ENCODE results near the gene UBL3. TPM values are rescaled to one million over a fixed set of nuclear protein-coding genes. Genes with fewer than 3 reads are reported as not detected.

The UBL3 gene
- total RNA-seq, 4 donors from 2014 or later = 52.9 to 78.2 (median 58.9) TPM

- intact Hi-C loops (cut with DNase I; ENCODE audit: low total_unique reads) = no loop called here
- TF ChIP-seq CTCF (IDR thresholded peaks at IDR 0.05) = no peak
- TF ChIP-seq POLR2A (IDR thresholded peaks at IDR 0.05) = no peak
- DNase-seq (ENCODE audit: low spot score in 2 of 2) = no peak
- 79 to 84% methylated on average over 6 of the region's 6 CpGs for WGBS, 2 donors
- H3K4me3 ChIP-seq (ENCODE audit: low read depth, poor library complexity, severe bottlenecking) = no peak overlapping the region
Measured at GRCh38 chr13:29883941-29884518, 33.6 kb upstream of the UBL3 start.

- intact Hi-C loops (cut with DNase I; ENCODE audit: low total_unique reads) = no loop called here
- H3K4me3 ChIP-seq (ENCODE audit: low read depth, poor library complexity, severe bottlenecking) = no peak overlapping the region
- 0% methylated on average over 1 of the region's 1 CpG for WGBS, 2 donors
- DNase-seq (ENCODE audit: low spot score in 2 of 2) = no peak
- TF ChIP-seq POLR2A (IDR thresholded peaks at IDR 0.05) = no peak
- no peak for TF ChIP-seq CTCF (IDR thresholded peaks at IDR 0.05)
Measured at GRCh38 chr13:29882076-29882475, 31.7 kb upstream of the UBL3 start.

- WGBS, 2 donors = 52 to 60% methylated on average over 2 of the region's 2 CpGs
- intact Hi-C loops (cut with DNase I; ENCODE audit: low total_unique reads) = no loop called here
Measured at GRCh38 chr13:29878101-29878500, 27.7 kb upstream of the UBL3 start.

GRCh38 chr13:29877456-29878078, 27.1 kb upstream of the UBL3 start:
- DNase-seq (ENCODE audit: low spot score in 2 of 2) = no peak
- no peak overlapping the region for H3K4me3 ChIP-seq (ENCODE audit: low read depth, poor library complexity, severe bottlenecking)
- intact Hi-C loops (cut with DNase I; ENCODE audit: low total_unique reads) = no loop called here
- TF ChIP-seq CTCF (IDR thresholded peaks at IDR 0.05) = no peak
- no peak for TF ChIP-seq POLR2A (IDR thresholded peaks at IDR 0.05)
- WGBS, 2 donors = 74 to 77% methylated on average over 6 of the region's 6 CpGs

More at GRCh38 chr13:29878101-29878500, 27.7 kb upstream of the UBL3 start:
- H3K4me3 ChIP-seq (ENCODE audit: low read depth, poor library complexity, severe bottlenecking) = no peak overlapping the region
- TF ChIP-seq CTCF (IDR thresholded peaks at IDR 0.05) (no peak), POLR2A (IDR thresholded peaks at IDR 0.05) (no peak)
- DNase-seq (ENCODE audit: low spot score in 2 of 2) = no peak

GRCh38 chr13:29875646-29876045, 25.2 kb upstream of the UBL3 start:
- WGBS, 2 donors = 68 to 74% methylated on average over 3 of the region's 3 CpGs
- TF ChIP-seq CTCF (IDR thresholded peaks at IDR 0.05) = no peak
- no peak for TF ChIP-seq POLR2A (IDR thresholded peaks at IDR 0.05)
- intact Hi-C loops (cut with DNase I; ENCODE audit: low total_unique reads) = no loop called here

GRCh38 chr13:29868581-29868980, 18.2 kb upstream of the UBL3 start:
- intact Hi-C loops (cut with DNase I; ENCODE audit: low total_unique reads) = no loop called here
- WGBS, 2 donors = 74 to 85% methylated on average over 7 of the region's 7 CpGs
- DNase-seq (ENCODE audit: low spot score in 2 of 2) = no peak
- no peak overlapping the region for H3K4me3 ChIP-seq (ENCODE audit: low read depth, poor library complexity, severe bottlenecking)
- TF ChIP-seq CTCF (IDR thresholded peaks at IDR 0.05) = no peak
- TF ChIP-seq POLR2A (IDR thresholded peaks at IDR 0.05) = no peak

More at GRCh38 chr13:29875646-29876045, 25.2 kb upstream of the UBL3 start:
- no peak overlapping the region for H3K4me3 ChIP-seq (ENCODE audit: low read depth, poor library complexity, severe bottlenecking)
- DNase-seq (ENCODE audit: low spot score in 2 of 2) = no peak
